Astrocyte of the cerebellum (primary cell): Measurements from ENCODE around the gene CWC25.

ENCODE experiments used
- DNase-seq: peaks from one replicate; pipeline ENCODE4 v3.0.0-alpha.2; 2011; ENCODE audit warnings: low read depth
- H3K4me3 ChIP-seq: 2 replicates; pipeline ENCODE4 v1.5.1; 2011; ENCODE audit warnings: mild to moderate bottlenecking, low read depth, low read length, moderate library complexity
- in situ Hi-C: cut with HindIII; loops from 2 replicates; pipeline ENCODE4 v1.10.0; 2017; ENCODE audit warnings: low sequenced_read_pairs
- TF ChIP-seq, protein P1 (sequence below): IDR thresholded peaks from 2 replicates; pipeline ENCODE4 v1.5.1; 2012; ENCODE audit warnings: low read length, low read depth, moderate library complexity, mild to moderate bottlenecking; ENCODE audit errors: missing control alignments

The CWC25 gene

DNA sequence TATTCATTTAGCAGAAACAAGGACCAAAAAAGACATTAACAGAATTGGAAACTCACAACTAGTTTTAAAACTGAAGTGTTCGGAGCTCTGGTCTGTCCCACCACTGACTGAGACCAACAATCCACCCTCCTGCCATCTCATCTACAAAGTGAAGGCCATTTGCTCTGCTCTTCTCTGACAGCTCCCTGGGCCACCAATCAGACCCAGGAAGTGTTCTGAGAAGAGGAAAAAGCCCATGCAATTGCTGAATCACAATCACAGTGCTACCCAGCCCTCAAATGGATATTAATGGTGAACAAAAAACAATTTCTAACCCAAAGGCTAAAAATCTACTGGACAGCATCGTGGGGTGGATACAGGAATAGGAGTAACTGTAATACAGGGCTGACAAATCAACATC is 26.3 kb upstream of the CWC25 start:
- DNase-seq: no peak
- TF ChIP-seq, protein P1, sequence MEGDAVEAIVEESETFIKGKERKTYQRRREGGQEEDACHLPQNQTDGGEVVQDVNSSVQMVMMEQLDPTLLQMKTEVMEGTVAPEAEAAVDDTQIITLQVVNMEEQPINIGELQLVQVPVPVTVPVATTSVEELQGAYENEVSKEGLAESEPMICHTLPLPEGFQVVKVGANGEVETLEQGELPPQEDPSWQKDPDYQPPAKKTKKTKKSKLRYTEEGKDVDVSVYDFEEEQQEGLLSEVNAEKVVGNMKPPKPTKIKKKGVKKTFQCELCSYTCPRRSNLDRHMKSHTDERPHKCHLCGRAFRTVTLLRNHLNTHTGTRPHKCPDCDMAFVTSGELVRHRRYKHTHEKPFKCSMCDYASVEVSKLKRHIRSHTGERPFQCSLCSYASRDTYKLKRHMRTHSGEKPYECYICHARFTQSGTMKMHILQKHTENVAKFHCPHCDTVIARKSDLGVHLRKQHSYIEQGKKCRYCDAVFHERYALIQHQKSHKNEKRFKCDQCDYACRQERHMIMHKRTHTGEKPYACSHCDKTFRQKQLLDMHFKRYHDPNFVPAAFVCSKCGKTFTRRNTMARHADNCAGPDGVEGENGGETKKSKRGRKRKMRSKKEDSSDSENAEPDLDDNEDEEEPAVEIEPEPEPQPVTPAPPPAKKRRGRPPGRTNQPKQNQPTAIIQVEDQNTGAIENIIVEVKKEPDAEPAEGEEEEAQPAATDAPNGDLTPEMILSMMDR: no peak
- H3K4me3 ChIP-seq: peak overlapping the region; percentile 63
- in situ Hi-C loops: no loop called here

DNA sequence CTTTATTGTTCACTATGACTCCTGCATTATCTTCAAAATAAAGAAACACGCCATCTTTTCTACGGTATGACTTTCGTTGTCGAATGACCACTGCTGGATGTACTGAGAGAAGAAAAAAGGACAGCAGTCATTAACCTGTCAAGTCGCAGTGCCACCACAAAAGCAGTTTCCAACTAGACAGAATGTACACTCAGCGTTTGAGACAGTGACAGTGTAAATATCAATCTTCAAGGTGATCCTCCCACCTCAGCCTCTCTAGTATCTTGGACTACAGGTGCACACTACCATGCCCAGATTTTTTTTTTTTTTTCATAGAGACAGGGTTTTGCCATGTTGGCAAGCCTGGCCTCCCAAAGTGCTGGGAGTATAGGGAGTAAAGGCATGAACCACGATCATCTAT is 25.3 kb upstream of the CWC25 start:
- in situ Hi-C loops: no loop called here
- DNase-seq: no peak
- TF ChIP-seq, protein P1: no peak
- no peak overlapping the region for H3K4me3 ChIP-seq

DNA sequence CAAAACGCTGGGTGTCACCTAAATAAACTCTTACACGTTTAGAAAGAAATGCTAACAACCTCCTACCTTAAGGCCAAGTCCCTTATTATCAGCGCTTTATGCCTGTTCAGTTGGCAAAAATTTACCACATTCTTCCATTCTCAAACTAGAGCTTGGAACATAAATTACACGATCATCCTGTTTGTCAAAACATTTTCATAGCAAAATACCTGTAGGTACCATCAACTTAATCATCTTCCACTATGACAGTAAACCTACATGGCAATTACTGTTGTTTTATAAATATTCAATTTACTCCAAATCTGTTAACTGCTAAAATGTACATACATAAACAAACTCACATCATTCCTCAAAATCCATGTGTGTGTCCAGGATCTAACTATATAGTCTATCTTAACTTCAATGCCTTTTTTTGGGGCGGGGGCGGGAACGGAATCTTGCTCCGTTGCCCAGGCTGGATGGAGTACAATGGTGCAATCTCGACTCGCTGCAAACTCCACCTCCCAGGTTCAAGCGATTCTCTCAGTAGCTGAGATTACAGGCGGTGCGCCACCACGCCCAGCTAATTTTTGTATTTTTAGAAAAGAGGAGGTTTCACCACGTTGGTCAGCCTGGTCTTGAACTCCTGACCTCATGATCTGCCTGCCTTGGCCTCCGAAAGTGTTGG is 24.0 kb upstream of the CWC25 start:
- no peak for DNase-seq
- in situ Hi-C loops: no loop called here
- H3K4me3 ChIP-seq: no peak overlapping the region
- TF ChIP-seq, protein P1: no peak

DNA sequence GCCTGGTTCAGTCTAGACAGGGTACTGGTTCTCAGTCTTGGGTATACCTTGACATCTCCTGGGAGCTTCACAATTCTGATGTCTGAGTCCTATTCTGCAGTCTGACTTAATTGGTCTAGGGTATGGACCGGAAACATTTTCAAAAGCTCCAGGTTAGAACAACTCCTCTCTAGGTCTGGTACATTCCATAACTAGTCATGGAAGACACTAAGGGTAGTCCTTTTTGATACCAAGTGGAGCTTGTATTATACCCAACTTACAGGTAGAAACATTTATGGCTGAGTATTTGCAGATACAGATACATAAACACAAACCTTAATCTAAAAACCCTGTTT is 23.4 kb upstream of the CWC25 start:
- in situ Hi-C loops: no loop called here
- TF ChIP-seq, protein P1: no peak
- no peak for DNase-seq
- H3K4me3 ChIP-seq: no peak overlapping the region

DNA sequence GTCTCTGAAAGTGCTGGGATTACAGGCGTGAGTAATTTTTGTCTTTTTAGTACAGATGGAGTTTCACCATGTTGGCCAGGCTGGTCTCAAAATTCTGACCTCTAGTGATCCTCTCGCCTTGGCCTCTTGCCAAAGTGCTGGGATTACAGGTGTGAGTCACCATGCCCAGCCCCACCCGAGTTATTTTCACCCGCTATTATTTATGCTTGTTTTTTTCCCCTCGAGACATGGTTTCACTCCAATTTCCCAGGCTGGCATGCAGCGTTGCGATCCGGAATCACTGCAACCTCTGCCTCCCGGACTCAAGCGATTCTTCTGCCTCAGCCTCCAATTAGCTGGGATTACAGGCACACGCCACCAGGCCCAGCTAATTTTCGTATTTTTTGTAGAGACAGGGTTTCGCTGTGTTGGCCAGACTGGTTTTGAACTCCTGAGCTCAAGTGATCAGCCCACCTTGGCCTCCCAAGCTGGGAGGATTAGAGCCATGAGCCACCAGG is 19.2 kb upstream of the CWC25 start:
- in situ Hi-C loops: no loop called here
- TF ChIP-seq, protein P1: no peak
- H3K4me3 ChIP-seq: no peak overlapping the region
- no peak for DNase-seq

DNA sequence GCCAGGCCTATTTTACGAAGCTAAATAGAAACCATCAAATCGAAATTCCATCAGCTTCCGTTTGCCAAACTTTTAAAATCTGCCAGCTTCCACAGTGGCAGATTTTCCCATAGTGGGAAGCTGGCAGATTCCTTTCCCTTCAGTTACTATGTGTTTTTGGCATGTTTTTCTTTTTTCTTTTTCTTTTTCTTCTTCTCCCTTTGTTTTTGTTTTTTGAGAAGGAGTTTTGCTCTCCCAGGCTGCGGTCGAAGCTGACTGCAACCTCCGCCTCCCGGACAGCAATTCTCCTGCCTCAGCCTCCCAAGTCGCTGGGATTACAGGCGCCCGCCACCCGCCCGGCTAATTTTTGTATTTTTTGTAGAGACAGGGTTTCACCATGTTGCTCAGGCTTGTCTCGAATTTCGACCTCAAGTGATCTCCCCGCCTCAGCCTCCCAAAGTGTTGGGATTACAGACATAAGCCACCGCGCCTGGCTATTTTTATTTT is 684 bp upstream of the CWC25 start:
- no peak for DNase-seq

More for the DNA sequence above, 684 bp upstream of the CWC25 start:
- peak overlapping the region; percentile 97 for H3K4me3 ChIP-seq
- in situ Hi-C loops: no loop called here
- TF ChIP-seq, protein P1: no peak
